ENCODE data around the gene IARS1.

The IARS1 gene

GRCh38 chr9:92295240-92295790 lies 1.8 kb upstream of the IARS1 start:
- no peak for DNase-seq (ENCODE audit: low read depth in 2 of 2)

DNA sequence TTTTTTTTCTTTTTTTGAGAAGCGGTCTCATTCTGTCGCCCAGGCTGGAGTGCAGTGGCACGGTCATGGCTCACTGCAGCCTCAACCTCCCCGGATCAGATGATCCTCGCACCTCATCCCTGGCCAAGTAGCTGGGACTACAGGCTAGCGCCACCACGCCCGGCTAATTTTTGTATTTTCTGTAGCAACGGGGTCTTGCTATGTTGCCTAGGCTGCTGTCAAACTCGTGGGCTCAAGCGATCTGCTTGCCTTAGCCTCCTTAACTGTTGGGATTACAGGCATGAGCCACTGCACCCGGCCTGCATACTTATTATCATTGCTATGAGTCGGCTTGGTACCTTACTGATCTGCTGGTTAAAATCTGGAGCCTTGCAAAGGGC lies 790 bp upstream of the IARS1 start:
- DNase-seq (ENCODE audit: low read depth in 2 of 2) = no peak

GRCh38 chr9:92293075-92293354 lies 482 bp downstream of the IARS1 start:
- no peak for DNase-seq (ENCODE audit: low read depth in 2 of 2)

DNA sequence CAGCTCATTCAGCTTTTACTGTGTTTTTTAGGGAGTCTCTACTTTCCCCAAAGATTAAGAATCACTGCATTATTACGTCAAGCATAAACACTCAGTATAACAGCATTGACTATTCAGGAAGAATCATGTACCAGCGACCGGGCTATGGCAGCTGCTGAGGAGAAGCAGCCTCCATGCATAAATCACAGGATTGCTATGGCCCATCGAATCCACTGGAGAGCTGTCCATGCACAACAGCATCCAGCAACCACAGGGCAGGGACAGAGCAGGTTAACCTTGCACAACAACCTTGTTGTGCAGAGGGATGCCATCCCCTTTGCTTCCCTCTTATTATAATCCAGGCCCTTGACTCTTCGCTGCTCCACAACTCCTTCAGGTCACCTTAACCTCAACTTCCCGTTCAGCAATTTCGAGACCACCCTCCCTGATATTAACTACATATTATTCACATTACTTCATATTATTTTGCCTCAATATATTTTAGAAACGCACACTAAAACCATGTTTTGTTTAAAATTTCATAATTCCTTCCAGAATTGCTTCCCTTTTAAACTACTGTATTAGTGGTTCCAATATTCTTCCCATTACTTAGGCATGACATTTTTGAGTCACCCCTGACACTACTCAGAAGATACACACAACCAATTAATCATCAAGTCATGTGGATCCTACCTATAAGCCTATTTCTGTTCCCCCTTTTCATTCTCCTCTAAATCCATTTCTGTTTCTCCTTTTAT lies 991 bp downstream of the IARS1 start:
- DNase-seq (ENCODE audit: low read depth in 2 of 2) = no peak

- no peak for DNase-seq (ENCODE audit: low read depth in 2 of 2)
These were observed 1.9 kb downstream of the IARS1 start for GRCh38 chr9:92291577-92291976.

DNA sequence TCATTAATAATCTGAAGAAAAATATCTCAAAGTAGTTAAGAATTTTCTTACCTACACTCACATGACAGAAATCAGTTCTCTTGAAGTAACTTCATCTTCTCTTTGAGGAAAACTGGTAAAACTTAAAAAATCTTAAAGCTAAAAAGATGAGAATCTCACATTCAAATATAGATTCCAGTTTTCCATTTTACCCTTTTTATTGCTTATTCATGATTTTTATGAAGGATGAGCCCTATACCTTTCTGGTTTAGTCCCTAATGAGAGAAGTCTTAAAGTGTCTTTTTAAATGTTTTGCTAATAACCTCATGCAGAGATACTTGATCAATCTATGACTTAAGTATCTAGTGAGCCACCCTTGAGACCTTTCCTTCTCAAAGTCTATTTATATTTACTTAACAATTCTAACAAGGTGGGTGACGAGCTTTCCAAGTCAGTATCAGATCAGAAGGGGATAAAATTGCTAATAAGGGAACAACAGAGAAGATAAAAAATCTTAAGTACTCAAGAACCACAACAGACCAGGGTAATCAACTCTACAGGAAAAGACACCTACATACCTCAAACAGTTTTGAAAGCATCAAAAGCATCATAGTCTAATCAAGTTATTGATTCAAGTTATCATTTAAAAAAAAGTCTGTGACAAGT lies 2.6 kb downstream of the IARS1 start:
- no peak for DNase-seq (ENCODE audit: low read depth in 2 of 2)

DNA sequence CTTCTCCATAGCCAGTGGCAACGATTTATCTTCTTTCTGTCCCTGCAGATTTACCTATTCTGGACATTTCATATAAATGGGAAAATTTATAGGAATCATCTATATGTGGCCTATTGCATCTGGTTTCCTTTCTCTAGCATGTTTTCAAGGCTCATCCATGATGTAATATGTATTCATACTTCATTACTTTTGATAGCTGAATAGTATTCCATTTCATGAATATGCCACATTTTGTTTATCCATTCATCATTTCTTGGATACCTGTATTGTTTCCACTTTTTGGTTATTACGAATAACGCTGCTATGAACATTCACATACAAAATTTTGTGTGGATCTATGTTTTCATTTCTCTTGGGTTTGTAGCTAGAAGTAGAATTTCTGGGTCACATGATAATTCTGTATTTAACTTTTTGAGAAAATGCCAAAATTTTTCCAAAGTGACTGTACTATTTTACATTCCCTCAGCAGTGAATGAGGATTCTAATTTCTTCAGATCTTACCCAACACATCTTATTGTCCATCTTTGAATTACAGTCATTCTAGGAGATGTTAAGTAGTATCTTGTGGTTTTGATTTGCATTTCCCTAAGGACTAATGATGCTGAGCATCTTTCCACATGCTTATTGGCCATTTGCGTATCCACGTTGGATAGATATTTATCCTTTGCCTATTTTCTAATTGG lies 3.6 kb downstream of the IARS1 start:
- DNase-seq (ENCODE audit: low read depth in 2 of 2) = no peak

DNA sequence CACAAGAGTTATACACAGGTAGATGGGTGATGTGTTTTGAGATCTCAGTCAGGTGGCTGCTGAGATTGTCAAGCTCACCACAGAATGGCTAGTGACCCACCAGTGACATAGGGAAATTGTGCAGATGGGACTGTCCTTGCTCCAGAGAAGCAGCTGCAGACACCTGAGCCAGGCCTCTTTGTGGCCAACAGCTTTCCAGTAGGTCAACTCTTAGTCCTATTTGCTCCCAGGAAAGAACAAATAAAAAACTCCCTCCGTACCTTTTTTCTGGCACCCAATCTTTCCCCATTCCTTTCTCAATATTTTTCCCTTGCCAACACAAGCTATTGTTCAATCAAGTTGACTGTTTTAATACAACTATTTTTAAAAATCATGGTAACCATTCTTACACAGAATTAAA lies 14.2 kb downstream of the IARS1 start:
- DNase-seq (ENCODE audit: low read depth in 2 of 2) = no peak

DNA sequence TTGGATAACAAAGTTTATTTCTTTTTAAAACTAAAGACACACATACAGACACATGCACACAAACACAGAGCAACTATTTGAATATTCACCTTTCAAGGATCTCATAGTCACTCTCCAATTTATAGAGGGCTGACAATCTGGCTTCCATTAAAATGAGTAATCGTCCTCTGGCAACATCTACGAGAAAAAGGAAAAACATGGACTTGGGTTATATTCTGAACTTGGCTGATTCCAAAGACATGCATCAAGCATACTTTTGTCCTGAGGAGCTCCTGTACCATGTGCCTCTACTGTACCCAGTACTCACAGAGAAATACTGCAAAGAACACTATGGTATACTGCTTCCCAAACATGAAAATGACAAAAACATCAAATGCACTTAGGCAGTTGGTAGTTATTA lies 15.4 kb downstream of the IARS1 start:
- DNase-seq (ENCODE audit: low read depth in 2 of 2) = no peak

DNA sequence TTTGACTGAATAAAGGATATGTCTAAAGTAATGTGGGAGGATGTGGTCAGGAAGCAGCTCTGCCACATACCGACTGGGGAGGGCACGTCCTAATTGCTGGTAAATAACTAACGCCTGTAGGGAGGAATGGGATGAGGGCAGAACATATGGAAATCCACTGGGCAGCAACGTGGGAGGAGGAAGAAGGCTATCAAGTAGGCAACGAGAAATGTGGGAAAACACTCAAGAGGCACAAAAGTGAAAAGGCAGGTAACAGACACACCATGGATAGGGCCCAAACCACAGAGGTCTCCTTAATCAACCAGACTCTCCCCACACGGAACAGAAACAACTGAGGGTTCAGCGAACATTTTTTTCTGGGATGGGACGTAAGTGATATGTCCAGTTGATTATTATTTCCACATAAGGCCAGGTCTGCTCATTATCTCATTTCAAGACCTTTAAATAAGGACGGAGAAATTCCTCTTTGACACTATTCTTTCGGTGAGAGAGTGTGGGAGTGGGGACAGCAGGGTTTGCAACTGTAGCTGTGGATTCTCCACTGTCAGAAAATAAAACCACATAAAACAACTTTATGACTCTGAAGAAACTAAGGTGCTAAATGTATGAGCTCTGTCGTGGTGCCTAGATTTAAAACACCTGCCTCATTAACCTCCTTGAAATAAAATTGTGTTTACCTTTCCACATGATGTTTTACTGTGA lies 17.0 kb downstream of the IARS1 start:
- no peak for DNase-seq (ENCODE audit: low read depth in 2 of 2)

GRCh38 chr9:92275541-92275940 lies 18.0 kb downstream of the IARS1 start:
- no peak for DNase-seq (ENCODE audit: low read depth in 2 of 2)

GRCh38 chr9:92270511-92270910 lies 23.0 kb downstream of the IARS1 start:
- DNase-seq (ENCODE audit: low read depth in 2 of 2) = no peak

DNA sequence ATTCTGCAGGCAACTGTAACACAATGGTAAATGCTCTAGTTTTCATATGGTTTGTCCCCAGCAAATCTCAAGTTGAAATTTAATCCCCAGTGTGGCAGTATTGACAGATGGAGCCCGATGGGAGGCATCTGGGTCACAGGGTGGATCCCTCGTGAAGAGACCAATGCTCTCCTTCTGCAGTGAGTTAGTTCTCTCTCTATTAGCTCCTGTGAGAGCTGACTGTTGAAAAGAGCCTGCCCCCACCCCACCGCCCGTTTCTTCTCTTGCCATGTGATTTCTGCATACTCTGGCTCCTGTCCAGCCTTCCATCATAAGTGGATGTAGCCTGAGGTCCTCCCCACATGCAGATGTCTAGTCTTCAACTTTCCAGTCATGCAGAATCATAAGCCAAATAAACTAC lies 27.0 kb downstream of the IARS1 start:
- DNase-seq (ENCODE audit: low read depth in 2 of 2) = no peak

DNA sequence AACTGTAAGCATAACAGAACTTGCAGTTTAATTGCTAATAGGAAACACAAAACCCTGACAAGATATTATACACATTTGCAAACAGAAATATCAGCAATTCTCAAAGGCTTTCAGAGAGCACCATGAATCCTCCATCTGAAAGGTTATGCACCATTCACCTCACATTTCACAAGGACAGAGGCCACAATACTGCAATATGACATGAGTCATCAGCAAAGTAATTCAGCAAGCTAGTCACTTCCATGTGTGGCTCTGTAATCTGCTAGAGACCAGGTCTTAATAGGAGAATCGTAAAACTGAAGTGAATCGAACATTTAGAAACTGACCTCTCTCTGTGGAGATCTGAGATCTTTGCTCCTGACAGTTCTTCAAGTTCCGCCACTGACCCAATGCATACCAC lies 28.3 kb downstream of the IARS1 start:
- no peak for DNase-seq (ENCODE audit: low read depth in 2 of 2)

- DNase-seq (ENCODE audit: low read depth in 2 of 2) = no peak
These were observed 30.4 kb downstream of the IARS1 start for GRCh38 chr9:92263131-92263530.

DNA sequence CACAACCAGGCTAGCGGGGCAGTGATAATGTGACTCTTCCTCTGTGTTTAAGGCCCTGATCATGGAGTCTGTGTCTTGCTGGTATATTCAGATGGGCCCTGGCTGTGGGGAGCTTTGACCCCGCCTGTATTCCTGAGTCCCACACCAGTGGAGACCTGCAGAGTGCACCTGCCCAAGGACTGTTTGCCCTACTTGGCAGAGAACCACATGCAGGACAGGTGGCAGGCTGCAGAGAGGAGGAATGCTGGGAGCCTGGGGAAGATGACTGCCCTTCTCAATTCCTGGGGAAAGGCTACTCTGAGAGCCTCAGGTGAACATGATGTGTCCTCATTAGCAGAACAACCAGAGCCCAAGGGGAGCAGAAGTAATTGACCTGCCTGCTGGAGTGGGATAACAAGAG lies 36.2 kb downstream of the IARS1 start:
- no peak for DNase-seq (ENCODE audit: low read depth in 2 of 2)

- DNase-seq (ENCODE audit: low read depth in 2 of 2) = no peak
These were observed 38.8 kb downstream of the IARS1 start for GRCh38 chr9:92254381-92255337.

GRCh38 chr9:92253656-92254055 lies 39.8 kb downstream of the IARS1 start:
- no peak for DNase-seq (ENCODE audit: low read depth in 2 of 2)

- DNase-seq (ENCODE audit: low read depth in 2 of 2) = no peak
These were observed 45.5 kb downstream of the IARS1 start for GRCh38 chr9:92247981-92248380.

DNA sequence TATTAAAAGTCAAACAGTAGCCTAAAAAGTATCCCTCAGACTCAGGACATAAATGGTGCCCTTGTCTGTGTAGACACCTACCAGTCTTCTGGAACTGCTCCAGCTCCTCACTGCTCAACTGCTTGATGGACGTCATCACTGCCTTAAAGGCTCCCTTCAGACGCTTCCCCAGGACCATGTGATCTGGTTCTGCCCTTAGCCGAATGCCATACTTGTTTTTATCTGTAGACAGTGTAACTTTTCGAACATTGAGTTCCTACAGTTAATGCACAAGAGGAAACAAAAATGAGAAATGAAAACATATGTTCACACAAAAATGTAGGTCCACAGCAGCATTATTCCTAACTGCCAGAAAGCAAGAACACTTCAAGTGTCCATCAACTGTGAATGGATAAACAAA lies 46.2 kb downstream of the IARS1 start:
- DNase-seq (ENCODE audit: low read depth in 2 of 2) = no peak
